Measurements from ENCODE around the gene MAPK7.

- TF ChIP-seq CTCF (IDR thresholded peaks at IDR 0.05) (no peak), POLR2A (IDR thresholded peaks at IDR 0.05) (no peak)
Observed at GRCh38 chr17:19341211-19341631, 37.1 kb upstream of the MAPK7 start.

Measured in lower leg skin (tissue), 3 donors.